ENCODE data around the gene SEC16B.

The SEC16B gene

GRCh38 chr1:177944016-177944949, 25.6 kb downstream of the SEC16B start:
- DNase-seq (ENCODE audit: low read depth) = no peak
- no peak for TF ChIP-seq CTCF (conservative IDR thresholded peaks at IDR 0.05; ENCODE audit: low read depth, low read length)
- H3K4me3 ChIP-seq (ENCODE audit: low read length) = no peak overlapping the region

GRCh38 chr1:177941976-177942375, 27.9 kb downstream of the SEC16B start:
- TF ChIP-seq CTCF (conservative IDR thresholded peaks at IDR 0.05; ENCODE audit: low read depth, low read length) = no peak
- H3K4me3 ChIP-seq (ENCODE audit: low read length) = no peak overlapping the region
- DNase-seq (ENCODE audit: low read depth) = no peak

GRCh38 chr1:177940682-177941081, 29.2 kb downstream of the SEC16B start:
- no peak for TF ChIP-seq CTCF (conservative IDR thresholded peaks at IDR 0.05; ENCODE audit: low read depth, low read length)

GRCh38 chr1:177937931-177938330, 31.9 kb downstream of the SEC16B start:
- no peak overlapping the region for H3K4me3 ChIP-seq (ENCODE audit: low read length)
- no peak for DNase-seq (ENCODE audit: low read depth)
- TF ChIP-seq CTCF (conservative IDR thresholded peaks at IDR 0.05; ENCODE audit: low read depth, low read length) = no peak

More at GRCh38 chr1:177940682-177941081, 29.2 kb downstream of the SEC16B start:
- DNase-seq (ENCODE audit: low read depth) = no peak
- no peak overlapping the region for H3K4me3 ChIP-seq (ENCODE audit: low read length)

GRCh38 chr1:177937174-177937770, 32.6 kb downstream of the SEC16B start:
- no peak for TF ChIP-seq CTCF (conservative IDR thresholded peaks at IDR 0.05; ENCODE audit: low read depth, low read length)
- no peak for DNase-seq (ENCODE audit: low read depth)
- H3K4me3 ChIP-seq (ENCODE audit: low read length) = no peak overlapping the region

- TF ChIP-seq CTCF (conservative IDR thresholded peaks at IDR 0.05; ENCODE audit: low read depth, low read length) = no peak
- H3K4me3 ChIP-seq (ENCODE audit: low read length) = no peak overlapping the region
- no peak for DNase-seq (ENCODE audit: low read depth)
Measured at GRCh38 chr1:177935638-177936415, 34.0 kb downstream of the SEC16B start.
